Frontal cortex (tissue), 4 donors: ENCODE data around the gene DNAJB2. TPM values are rescaled to one million over a fixed set of nuclear protein-coding genes. Genes with fewer than 3 reads are reported as not detected.

Experiments used
- DNase-seq, 2 donors: peaks; one replicate each; pipeline ENCODE4 v3.0.0; 2012; ENCODE audit warnings: low spot score in 2 of 2
- FAIRE-seq: peaks from 2 replicates; lab custom pipeline; 2012; peaks lifted over from hg19 to GRCh38; lab: Jason Lieb, UNC
- total RNA-seq: library from RNA; depleted of rRNA; stranded (reverse); fragments of >200 nt; gene quantifications from one replicate; pipeline ENCODE4 v1.2.3, GENCODE V29; 2014
- donor health status: control.
- donor health status: control.
- donor health status: control.

DNAJB2 gene
- 46.1 TPM for total RNA-seq

GRCh38 chr2:219279151-219279915 is at the start of gene DNAJB2:
Gene DNAJB2 (plus strand): TSS chr2:219279366. CDS start chr2:219279834, 468 bp downstream.
- no peak for FAIRE-seq
- DNase-seq = peak; percentile 97 to 99

GRCh38 chr2:219230059-219230540 is 49.1 kb upstream of the DNAJB2 start:
- DNase-seq (no peak), FAIRE-seq (no peak)

GRCh38 chr2:219234331-219234730 is 44.8 kb upstream of the DNAJB2 start:
- DNase-seq (no peak), FAIRE-seq (no peak)

GRCh38 chr2:219243291-219243761 is 35.8 kb upstream of the DNAJB2 start:
- DNase-seq (no peak), FAIRE-seq (no peak)

GRCh38 chr2:219244789-219245147 is 34.4 kb upstream of the DNAJB2 start:
- no peak for DNase-seq
- no peak for FAIRE-seq

GRCh38 chr2:219245148-219245898 is 33.8 kb upstream of the DNAJB2 start, which contains the start of the genes GLB1L and STK16:
Gene GLB1L (minus strand): TSS chr2:219245444. CDS start chr2:219243573, 1,871 bp downstream.
Gene STK16 (plus strand): TSS chr2:219245479. CDS start chr2:219246000, 521 bp downstream.
- FAIRE-seq (no peak), DNase-seq (peak; percentile 90 to 98)

GRCh38 chr2:219245899-219246230 is 33.3 kb upstream of the DNAJB2 start:
- FAIRE-seq (no peak), DNase-seq (no peak)

GRCh38 chr2:219246559-219246958 is 32.6 kb upstream of the DNAJB2 start:
- DNase-seq (no peak), FAIRE-seq (no peak)

- no peak for FAIRE-seq
- no peak for DNase-seq
These were observed 31.2 kb upstream of the DNAJB2 start for GRCh38 chr2:219247678-219248642.

GRCh38 chr2:219248845-219249202 is 30.3 kb upstream of the DNAJB2 start:
- DNase-seq = no peak
- FAIRE-seq = no peak

- DNase-seq = no peak
- no peak for FAIRE-seq
These were observed 29.8 kb upstream of the DNAJB2 start for GRCh38 chr2:219249203-219249980.

- FAIRE-seq = no peak
These were observed 29.0 kb upstream of the DNAJB2 start for GRCh38 chr2:219250049-219250781.

GRCh38 chr2:219251656-219252055 is 27.5 kb upstream of the DNAJB2 start:
- FAIRE-seq = no peak

More at GRCh38 chr2:219250049-219250781, 29.0 kb upstream of the DNAJB2 start:
- DNase-seq = no peak

GRCh38 chr2:219252084-219252483 is 27.1 kb upstream of the DNAJB2 start:
- DNase-seq (no peak), FAIRE-seq (no peak)

More at GRCh38 chr2:219251656-219252055, 27.5 kb upstream of the DNAJB2 start:
- DNase-seq = no peak

- DNase-seq = no peak
- FAIRE-seq = no peak
These were observed 26.6 kb upstream of the DNAJB2 start for GRCh38 chr2:219252570-219252899.

GRCh38 chr2:219252900-219253752 is 26.0 kb upstream of the DNAJB2 start, which contains the start of gene TUBA4B:
Gene TUBA4B (plus strand): TSS chr2:219253243. CDS start chr2:219253408, 165 bp downstream.
- FAIRE-seq (no peak), DNase-seq (peak; percentile 34 to 40)
